ENCODE results near the gene GPBAR1. TPM values are rescaled to one million over a fixed set of nuclear protein-coding genes. Genes with fewer than 3 reads are reported as not detected.

The GPBAR1 gene
- total RNA-seq, 1 experiment from 2014 or later = 0.82 TPM

DNA sequence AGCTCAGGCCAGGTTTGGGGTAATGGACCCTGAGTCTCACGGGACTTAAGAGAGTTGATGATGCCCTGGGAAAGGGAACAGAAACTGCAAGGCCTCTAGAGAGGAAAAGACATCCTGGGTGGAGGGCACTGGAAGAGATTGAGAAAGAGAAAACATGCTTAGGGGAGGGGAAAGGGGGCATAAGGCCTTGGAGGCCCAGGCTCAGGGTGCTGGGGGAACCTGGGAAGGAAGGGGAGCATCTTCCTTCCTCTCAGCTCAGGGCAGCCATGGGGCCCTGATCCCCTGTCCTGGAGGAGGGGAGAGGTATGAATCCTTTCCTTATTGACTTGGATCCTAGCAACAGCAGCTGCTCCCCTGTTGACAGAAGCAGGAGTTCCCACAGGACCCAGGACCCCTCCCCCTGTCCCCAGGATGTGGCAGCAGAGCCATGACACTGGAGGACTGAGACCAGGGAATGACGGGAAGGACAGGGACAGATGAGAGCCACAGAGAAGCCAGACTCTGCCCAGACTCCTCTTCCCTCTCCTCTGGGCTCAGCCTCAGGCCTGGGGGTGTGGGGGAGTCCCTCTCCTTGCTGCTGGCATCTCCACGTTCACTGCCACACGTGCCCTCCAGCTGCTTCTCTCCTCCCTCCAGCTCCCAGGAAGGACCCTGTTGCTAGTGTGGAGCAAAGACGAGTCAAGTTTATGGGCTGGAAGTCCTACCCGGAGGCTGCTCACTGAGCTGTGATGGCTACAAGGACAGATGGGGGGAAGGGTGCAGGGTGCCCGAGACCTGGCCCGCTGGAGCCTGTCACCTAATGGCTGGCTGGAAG, 815 bp downstream of the GPBAR1 start:
- Histone ChIP-seq H3K4me2 (ENCODE audit: low read depth, low read length, poor library complexity, severe bottlenecking) (peak overlapping the region; percentile 6), H3K27me3 (ENCODE audit: low read length) (no peaks in the 10 kb centered on the region), H3K36me3 (ENCODE audit: insufficient read depth, low read length) (peaks cover 3% of the 10 kb centered on the region; the same call in 1 of the 2 replicates), H3K4me1 (ENCODE audit: low read length) (peaks cover 29% of the 10 kb centered on the region), H4K20me1 (ENCODE audit: insufficient read depth, low read depth, low read length) (no peaks in the 10 kb centered on the region), H2AFZ (ENCODE audit: low read length) (no peak overlapping the region), H3K79me2 (ENCODE audit: low read length) (no peaks in the 10 kb centered on the region), H3K4me3 (ENCODE audit: low read length) (no peak overlapping the region), H3K9ac (ENCODE audit: low read length) (no peak overlapping the region), H3K27ac (ENCODE audit: low read length) (peak overlapping the region; percentile 32; the same call in 1 of the 2 replicates), H3K9me3 (ENCODE audit: low read length) (no peaks in the 10 kb centered on the region), H3K9me2 (replicated peaks; ENCODE audit: insufficient read depth, low read length) (no peaks in the 10 kb centered on the region)
- DNase-seq = peak; percentile 65

DNA sequence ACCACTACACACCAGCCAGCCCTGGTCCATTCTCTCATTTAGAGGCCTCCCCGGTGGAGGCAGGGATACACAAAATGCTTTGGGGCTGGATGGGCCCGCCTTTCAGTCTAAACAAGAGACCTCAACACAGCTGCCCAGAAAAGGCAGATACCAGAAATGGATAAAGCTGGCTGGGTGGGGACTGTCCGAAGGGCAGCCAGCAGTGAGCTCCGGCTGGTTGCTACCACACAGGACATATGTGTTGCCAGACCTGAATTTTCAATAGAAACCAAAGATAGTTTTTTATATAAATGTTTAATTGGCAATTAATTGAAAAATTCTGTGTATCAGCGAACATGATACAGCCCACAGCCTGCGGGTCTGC, 1.4 kb downstream of the GPBAR1 start:
- Histone ChIP-seq H3K27ac (ENCODE audit: low read length) (no peak overlapping the region), H4K20me1 (ENCODE audit: insufficient read depth, low read depth, low read length) (no peaks in the 10 kb centered on the region), H3K4me2 (ENCODE audit: low read depth, low read length, poor library complexity, severe bottlenecking) (no peak overlapping the region), H3K36me3 (ENCODE audit: insufficient read depth, low read length) (peaks cover 6% of the 10 kb centered on the region; the same call in 1 of the 2 replicates), H3K9me3 (ENCODE audit: low read length) (no peaks in the 10 kb centered on the region), H3K79me2 (ENCODE audit: low read length) (no peaks in the 10 kb centered on the region), H3K9ac (ENCODE audit: low read length) (no peak overlapping the region), H3K9me2 (replicated peaks; ENCODE audit: insufficient read depth, low read length) (no peaks in the 10 kb centered on the region), H2AFZ (ENCODE audit: low read length) (no peak overlapping the region), H3K4me3 (ENCODE audit: low read length) (no peak overlapping the region), H3K27me3 (ENCODE audit: low read length) (no peaks in the 10 kb centered on the region), H3K4me1 (ENCODE audit: low read length) (peaks cover 23% of the 10 kb centered on the region)
- no peak for DNase-seq

DNA sequence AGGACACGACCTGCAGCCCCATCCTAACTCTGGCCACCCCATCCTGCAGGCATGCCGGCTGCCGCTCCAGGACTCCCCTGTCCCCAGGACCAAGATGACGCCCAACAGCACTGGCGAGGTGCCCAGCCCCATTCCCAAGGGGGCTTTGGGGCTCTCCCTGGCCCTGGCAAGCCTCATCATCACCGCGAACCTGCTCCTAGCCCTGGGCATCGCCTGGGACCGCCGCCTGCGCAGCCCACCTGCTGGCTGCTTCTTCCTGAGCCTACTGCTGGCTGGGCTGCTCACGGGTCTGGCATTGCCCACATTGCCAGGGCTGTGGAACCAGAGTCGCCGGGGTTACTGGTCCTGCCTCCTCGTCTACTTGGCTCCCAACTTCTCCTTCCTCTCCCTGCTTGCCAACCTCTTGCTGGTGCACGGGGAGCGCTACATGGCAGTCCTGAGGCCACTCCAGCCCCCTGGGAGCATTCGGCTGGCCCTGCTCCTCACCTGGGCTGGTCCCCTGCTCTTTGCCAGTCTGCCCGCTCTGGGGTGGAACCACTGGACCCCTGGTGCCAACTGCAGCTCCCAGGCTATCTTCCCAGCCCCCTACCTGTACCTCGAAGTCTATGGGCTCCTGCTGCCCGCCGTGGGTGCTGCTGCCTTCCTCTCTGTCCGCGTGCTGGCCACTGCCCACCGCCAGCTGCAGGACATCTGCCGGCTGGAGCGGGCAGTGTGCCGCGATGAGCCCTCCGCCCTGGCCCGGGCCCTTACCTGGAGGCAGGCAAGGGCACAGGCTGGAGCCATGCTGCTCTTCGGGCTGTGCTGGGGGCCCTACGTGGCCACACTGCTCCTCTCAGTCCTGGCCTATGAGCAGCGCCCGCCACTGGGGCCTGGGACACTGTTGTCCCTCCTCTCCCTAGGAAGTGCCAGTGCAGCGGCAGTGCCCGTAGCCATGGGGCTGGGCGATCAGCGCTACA, 2.1 kb downstream of the GPBAR1 start:
- Histone ChIP-seq H3K9me2 (replicated peaks; ENCODE audit: insufficient read depth, low read length) (no peaks in the 10 kb centered on the region), H3K79me2 (ENCODE audit: low read length) (no peaks in the 10 kb centered on the region), H3K27me3 (ENCODE audit: low read length) (no peaks in the 10 kb centered on the region), H3K4me1 (ENCODE audit: low read length) (peaks cover 16% of the 10 kb centered on the region), H4K20me1 (ENCODE audit: insufficient read depth, low read depth, low read length) (no peaks in the 10 kb centered on the region), H3K9me3 (ENCODE audit: low read length) (no peaks in the 10 kb centered on the region), H3K27ac (ENCODE audit: low read length) (no peak overlapping the region), H2AFZ (ENCODE audit: low read length) (no peak overlapping the region), H3K9ac (ENCODE audit: low read length) (no peak overlapping the region), H3K36me3 (ENCODE audit: insufficient read depth, low read length) (peaks cover 6% of the 10 kb centered on the region; the same call in 1 of the 2 replicates), H3K4me2 (ENCODE audit: low read depth, low read length, poor library complexity, severe bottlenecking) (no peak overlapping the region), H3K4me3 (ENCODE audit: low read length) (no peak overlapping the region)
- DNase-seq = no peak

DNA sequence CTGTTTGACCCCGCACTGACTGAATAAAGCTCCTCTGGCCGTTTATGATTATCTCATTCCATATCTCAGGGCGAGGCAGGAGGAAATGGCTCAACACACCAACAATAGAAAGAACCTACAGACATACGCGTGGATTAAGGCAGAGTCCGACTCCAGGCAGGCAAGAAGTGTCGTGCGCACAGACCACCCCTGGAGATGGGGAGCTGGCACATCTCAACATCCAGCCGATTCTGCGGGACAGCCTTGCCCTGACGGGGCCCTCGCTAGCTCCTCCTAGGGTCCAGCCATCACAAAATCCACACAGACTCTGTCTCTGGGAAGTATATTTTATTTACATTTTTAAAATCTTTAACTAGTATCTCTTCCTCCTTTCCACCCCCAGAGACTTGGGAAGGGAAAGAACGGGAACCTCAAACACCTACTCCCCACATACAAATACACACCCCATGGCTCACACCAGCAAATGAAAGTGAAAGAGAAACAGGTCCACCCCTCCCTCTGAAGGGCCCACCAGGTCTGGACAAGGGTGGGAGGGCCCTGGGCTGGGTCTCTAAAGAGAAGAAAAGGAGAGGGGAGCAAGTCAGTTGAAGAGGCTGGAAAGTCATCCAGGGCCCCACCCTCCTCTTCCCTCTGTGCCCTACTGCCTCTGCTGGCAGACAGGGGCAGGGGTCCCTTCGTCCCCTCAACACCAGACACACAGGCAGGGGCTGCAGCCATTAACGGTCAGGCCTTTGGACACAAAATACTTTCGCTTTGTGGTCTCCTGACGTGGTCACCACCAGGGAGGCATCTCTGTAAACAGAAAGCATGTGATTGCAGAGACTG, 3.2 kb downstream of the GPBAR1 start:
- no peak for DNase-seq
- Histone ChIP-seq H4K20me1 (ENCODE audit: insufficient read depth, low read depth, low read length) (peaks cover under 1% of the 10 kb centered on the region; the same call in 1 of the 2 replicates), H3K36me3 (ENCODE audit: insufficient read depth, low read length) (peaks cover 6% of the 10 kb centered on the region; the same call in 1 of the 2 replicates), H3K27me3 (ENCODE audit: low read length) (no peaks in the 10 kb centered on the region), H2AFZ (ENCODE audit: low read length) (no peak overlapping the region), H3K79me2 (ENCODE audit: low read length) (peaks cover 2% of the 10 kb centered on the region), H3K4me2 (ENCODE audit: low read depth, low read length, poor library complexity, severe bottlenecking) (no peak overlapping the region), H3K4me1 (ENCODE audit: low read length) (peaks cover 17% of the 10 kb centered on the region), H3K27ac (ENCODE audit: low read length) (no peak overlapping the region), H3K9ac (ENCODE audit: low read length) (no peak overlapping the region), H3K9me2 (replicated peaks; ENCODE audit: insufficient read depth, low read length) (no peaks in the 10 kb centered on the region), H3K9me3 (ENCODE audit: low read length) (no peaks in the 10 kb centered on the region), H3K4me3 (ENCODE audit: low read length) (no peak overlapping the region)

DNA sequence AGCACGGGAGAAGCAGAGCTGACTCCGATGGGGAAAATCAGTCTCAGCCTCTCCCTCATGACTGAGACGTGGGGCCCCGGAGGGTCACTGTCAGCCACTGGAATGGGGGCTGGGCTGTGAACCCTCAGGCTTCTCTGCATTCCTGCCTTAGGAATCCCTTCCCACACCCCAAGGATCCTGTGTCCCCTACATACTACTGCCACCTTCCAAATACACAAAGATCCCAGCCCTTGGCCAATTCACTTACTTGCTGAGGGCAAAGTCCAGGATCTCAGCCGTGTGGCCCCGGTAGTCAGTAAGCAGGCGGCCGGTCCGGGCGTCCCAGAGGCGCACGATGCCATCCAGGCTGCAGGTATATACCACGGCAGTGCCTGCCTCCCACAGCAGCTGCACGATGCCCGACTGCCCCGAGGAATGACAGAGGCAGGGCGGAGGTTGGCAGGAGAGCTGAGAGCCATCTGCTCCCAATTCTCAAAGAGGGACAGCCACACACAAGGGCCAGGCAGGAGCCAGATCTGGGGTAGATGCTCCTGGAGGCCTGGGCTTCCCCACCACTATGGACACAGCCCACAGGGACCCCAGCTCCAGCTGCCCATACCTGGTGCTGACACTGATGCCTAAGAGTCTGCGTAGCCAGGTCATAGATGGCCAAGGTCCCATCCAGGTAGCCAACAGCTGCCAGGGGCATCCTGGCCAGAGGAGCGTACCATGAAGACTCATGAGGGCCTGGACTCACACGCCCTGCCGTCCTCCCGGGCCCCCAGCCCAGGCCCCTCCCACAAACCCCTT, 4.2 kb downstream of the GPBAR1 start:
- H3K9me3 ChIP-seq (ENCODE audit: low read length) = no peaks in the 10 kb centered on the region
- no peak overlapping the region for H2AFZ ChIP-seq (ENCODE audit: low read length)
- H3K27me3 ChIP-seq (ENCODE audit: low read length) = no peaks in the 10 kb centered on the region
- peaks cover 11% of the 10 kb centered on the region for H3K79me2 ChIP-seq (ENCODE audit: low read length)
- no peak overlapping the region for H3K4me3 ChIP-seq (ENCODE audit: low read length)
- H3K27ac ChIP-seq (ENCODE audit: low read length) = no peak overlapping the region
- DNase-seq = no peak
- peaks cover 6% of the 10 kb centered on the region; the same call in 1 of the 2 replicates for H3K36me3 ChIP-seq (ENCODE audit: insufficient read depth, low read length)
- no peak overlapping the region for H3K9ac ChIP-seq (ENCODE audit: low read length)
- H3K4me2 ChIP-seq (ENCODE audit: low read depth, low read length, poor library complexity, severe bottlenecking) = no peak overlapping the region
- no peaks in the 10 kb centered on the region for H3K9me2 ChIP-seq (replicated peaks; ENCODE audit: insufficient read depth, low read length)
- peaks cover 4% of the 10 kb centered on the region; the same call in 1 of the 2 replicates for H4K20me1 ChIP-seq (ENCODE audit: insufficient read depth, low read depth, low read length)
- peaks cover 20% of the 10 kb centered on the region for H3K4me1 ChIP-seq (ENCODE audit: low read length)

DNA sequence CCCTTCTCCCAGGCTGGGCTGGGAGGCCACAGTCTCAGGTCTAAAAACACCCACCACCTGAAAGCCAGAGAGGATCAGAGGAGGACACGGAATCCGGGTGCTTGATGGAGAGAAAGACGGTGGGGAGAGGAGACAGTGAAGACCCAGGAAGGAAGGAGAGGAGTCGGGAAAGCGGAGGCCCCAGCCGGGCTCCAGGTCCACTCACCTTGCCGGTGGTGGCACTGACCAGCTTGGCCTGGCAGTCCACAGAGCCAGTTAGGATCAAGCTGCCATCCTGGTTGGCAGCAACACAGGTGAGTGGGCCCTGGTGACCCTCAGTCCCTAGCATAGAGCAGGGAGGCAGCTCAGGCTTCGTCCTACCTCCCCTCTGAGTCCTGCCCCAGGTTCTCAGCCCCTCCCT, 4.8 kb downstream of the GPBAR1 start:
- Histone ChIP-seq H4K20me1 (ENCODE audit: insufficient read depth, low read depth, low read length) (peaks cover 4% of the 10 kb centered on the region; the same call in 1 of the 2 replicates), H3K4me2 (ENCODE audit: low read depth, low read length, poor library complexity, severe bottlenecking) (no peak overlapping the region), H3K79me2 (ENCODE audit: low read length) (peaks cover 11% of the 10 kb centered on the region), H3K4me1 (ENCODE audit: low read length) (peaks cover 20% of the 10 kb centered on the region), H3K27ac (ENCODE audit: low read length) (no peak overlapping the region), H3K4me3 (ENCODE audit: low read length) (no peak overlapping the region), H3K9ac (ENCODE audit: low read length) (no peak overlapping the region), H3K9me3 (ENCODE audit: low read length) (no peaks in the 10 kb centered on the region), H2AFZ (ENCODE audit: low read length) (no peak overlapping the region), H3K36me3 (ENCODE audit: insufficient read depth, low read length) (peaks cover 6% of the 10 kb centered on the region; the same call in 1 of the 2 replicates), H3K27me3 (ENCODE audit: low read length) (no peaks in the 10 kb centered on the region), H3K9me2 (replicated peaks; ENCODE audit: insufficient read depth, low read length) (no peaks in the 10 kb centered on the region)
- DNase-seq = no peak

DNA sequence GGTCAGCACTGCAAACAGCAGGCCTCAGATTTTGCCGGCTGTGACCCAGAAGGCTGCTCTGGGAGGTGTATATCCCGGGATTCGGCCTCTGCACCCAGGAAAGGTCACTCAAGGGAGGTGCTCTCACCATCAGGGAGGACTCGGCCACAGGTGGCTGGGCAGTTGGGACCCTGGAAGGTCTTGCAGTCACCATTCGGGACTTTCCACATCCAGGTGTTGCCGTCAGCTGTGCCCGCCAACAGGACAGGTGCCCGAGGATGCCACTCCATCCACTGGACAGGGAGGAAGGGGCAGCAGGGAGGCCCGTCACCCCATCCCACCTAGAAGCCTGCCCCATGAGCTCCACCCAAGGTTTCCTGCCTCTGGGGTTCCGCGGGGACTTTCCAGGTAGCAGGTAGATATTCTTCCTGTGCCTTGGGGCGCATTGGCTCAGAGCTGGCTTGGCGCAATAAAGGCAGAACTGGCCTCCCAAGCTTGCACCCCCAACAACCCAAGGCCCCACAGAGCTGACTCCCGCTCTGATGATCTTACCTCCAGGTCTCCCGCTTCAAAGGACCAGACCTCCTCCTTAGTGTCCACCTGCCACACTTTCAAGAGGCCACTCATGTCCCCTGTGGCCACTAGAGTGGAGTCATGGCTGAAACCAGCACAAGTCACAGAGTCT, 5.6 kb downstream of the GPBAR1 start:
- Histone ChIP-seq H3K4me2 (ENCODE audit: low read depth, low read length, poor library complexity, severe bottlenecking) (no peak overlapping the region), H3K36me3 (ENCODE audit: insufficient read depth, low read length) (peaks cover 6% of the 10 kb centered on the region; the same call in 1 of the 2 replicates), H3K4me3 (ENCODE audit: low read length) (no peak overlapping the region), H3K79me2 (ENCODE audit: low read length) (peaks cover 18% of the 10 kb centered on the region), H3K27ac (ENCODE audit: low read length) (no peak overlapping the region), H3K27me3 (ENCODE audit: low read length) (no peaks in the 10 kb centered on the region), H3K9me3 (ENCODE audit: low read length) (no peaks in the 10 kb centered on the region), H4K20me1 (ENCODE audit: insufficient read depth, low read depth, low read length) (peaks cover 4% of the 10 kb centered on the region; the same call in 1 of the 2 replicates), H3K9me2 (replicated peaks; ENCODE audit: insufficient read depth, low read length) (no peaks in the 10 kb centered on the region), H2AFZ (ENCODE audit: low read length) (no peak overlapping the region), H3K4me1 (ENCODE audit: low read length) (peaks cover 16% of the 10 kb centered on the region), H3K9ac (ENCODE audit: low read length) (no peak overlapping the region)
- no peak for DNase-seq
